GM21381 (cell line): Measurements from ENCODE around the gene ZMIZ1.

Source experiments
- ATAC-seq: cut with Tn5 transposase; IDR thresholded peaks from one replicate; pipeline ENCODE4 v1.9.1; 2021; ENCODE audit warnings: mild to moderate bottlenecking, moderate library complexity; ENCODE audit not compliant: unreplicated experiment

The ZMIZ1 gene

DNA sequence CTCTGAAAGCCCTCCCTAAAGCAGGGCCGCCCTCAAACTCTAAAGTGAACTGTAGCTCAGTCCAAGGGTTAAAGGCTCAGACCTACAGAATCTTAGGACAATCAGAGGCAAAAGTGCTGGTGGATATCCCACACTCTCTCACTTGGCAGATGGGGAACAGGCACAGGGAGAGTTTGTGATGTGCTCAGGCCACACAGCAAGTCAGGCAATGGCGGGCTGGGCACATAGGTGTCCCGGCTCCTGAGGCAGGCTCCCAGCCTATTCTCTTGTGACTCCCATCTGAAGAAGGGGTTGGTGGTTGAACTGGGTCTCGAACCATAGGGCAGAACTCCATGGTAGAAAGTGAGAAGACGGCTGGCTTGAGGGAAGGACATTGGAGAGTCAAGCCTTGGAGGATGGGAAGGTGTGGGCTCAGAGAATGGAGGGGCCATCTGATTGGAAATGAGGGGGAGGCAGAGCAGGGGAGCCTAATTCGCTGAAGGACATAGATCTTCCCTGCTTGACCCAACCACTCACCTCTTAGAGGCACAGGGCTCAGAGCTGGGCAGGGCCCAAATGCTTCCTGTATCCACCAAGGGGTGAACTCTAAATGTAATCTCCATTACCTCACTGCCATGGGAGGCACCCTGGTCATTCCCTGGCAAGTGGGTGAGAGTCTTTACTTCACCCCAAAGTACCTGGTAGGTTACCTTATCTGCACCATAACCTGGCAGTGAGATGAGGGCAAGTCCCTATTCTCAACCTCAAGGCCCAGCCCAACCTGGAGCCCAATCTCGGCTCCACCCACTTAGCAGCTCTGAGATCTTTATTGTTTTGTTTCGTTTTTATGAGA, 4.9 kb upstream of the ZMIZ1 start:
- no peak for ATAC-seq

DNA sequence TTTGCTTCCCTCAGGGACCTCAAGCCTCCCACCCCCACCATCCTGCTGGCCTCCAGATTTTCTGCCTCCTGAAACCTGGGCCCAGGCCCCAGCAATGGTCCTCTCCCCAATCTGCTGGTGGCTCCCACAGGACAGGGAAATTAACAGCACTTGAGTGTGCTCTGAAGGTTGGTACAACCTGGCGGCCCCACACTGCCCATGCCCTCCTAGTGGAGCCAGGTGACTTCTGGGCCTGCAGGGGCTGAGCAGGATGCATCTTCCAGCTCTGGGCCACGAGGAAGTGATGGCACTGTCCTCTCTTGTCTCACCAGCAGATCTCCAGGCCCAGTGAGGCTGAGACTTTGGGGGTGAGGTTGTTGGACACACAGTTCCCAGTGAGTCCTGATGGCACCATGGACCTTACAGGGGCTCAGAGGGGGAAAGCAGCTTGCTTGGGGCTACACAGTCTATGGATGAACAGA, 3.6 kb upstream of the ZMIZ1 start:
- no peak for ATAC-seq

DNA sequence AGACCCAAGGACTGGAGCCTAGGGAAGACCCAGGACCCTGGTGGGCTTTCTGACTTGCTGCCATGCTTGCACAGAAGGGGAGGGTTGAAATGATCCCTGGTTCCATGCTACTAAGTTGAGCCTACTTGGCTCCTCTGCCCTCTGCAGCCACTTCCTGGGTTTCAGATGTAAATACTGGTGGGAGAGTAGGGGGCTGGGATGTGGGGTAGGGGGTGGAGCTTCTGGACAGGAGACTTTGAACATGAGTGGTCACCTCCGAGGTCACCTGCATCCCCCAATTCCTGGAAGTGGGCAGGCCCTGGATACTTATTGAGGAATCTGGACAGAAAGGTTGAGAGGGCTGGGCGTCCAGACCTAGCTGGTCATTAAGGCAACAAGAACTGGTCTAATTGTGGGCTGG, 2.9 kb upstream of the ZMIZ1 start:
- ATAC-seq, result no peak

DNA sequence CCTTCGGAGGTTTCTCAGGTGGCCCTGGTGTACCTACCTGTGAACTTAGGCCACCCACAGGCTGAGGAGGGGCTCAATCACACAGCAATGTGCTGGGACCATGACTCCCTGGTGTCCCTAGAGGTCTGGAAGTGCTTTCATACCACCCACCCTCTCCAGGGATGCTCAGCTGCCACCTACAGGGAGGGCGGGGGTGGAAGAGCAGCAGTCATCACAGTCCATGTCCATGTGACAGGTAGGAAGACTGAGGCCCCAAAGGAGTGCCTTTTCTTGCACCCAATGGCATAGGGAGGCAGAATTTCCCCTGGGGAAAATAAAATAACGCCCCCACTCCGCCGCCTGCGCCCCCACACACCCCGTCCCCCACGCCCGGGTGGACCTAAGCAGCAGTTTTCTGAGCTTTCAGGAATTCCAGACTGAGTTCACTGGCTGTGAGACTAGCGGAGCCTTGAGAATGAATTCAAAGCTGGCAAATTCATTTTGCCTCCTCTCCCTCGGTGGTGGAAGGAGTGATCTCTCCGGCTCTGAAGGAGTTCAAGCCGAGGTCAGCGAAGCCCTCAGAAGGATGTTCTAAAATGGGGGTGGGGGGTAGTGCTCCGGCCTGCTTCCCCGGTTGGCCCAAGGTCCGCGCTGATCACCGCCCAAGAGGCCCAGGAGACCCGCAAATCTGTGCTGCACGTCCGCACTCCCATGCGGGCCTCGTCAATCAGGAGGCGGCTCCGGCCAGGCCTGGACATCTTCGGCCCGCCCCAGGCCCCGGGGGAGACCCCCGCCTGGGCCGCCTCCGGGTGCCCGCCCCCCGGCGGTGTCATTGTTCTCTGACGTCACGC, 2.1 kb upstream of the ZMIZ1 start:
- ATAC-seq, result no peak

DNA sequence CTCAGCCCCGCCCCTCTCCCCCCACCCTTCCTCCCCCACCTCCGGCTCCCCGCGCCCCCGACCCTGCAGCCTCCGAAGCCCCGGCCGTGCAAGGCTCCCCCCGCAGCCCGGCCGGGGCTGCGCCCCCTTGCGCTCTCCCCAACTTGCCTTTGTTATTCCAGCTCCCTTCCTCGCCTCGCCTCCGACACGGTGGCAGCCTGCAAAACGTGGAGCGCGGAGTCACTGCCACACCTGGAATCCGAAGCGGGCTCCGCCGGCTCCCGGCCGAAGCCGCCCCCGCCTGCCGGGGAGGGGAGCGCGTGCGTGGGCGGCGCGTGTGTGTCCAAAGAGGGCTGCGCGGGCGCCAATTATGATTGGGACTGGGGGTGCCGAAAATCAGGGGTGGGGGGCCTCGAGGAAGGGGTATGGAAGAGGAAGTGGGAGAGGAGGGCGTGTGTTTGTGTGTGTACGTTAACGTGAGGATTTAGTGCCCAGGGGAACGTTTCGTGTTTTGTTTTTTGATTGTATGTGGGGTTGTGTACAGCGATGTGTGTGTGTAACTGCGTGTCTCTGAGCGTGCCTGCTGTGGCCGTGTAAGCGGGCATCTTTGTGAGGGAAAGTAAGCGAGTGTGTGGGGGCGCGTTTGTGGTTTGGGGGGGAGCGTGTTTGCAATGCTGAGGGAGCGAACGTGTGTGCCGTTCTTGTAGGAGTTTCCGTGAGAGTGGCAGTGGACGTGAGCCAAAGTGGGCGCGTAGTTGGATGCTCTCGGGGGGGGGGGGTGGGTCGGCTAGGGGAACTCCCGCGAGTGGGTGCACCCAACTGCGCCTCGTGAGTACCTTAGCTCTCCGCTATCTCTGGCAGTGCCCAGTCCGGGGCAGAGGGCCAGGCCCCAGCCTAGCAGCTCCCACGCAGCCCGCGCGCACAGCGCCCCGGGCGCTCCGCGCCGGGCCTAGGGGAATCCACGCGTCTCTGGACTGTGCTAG, 1.2 kb upstream of the ZMIZ1 start:
- ATAC-seq, result no peak

DNA sequence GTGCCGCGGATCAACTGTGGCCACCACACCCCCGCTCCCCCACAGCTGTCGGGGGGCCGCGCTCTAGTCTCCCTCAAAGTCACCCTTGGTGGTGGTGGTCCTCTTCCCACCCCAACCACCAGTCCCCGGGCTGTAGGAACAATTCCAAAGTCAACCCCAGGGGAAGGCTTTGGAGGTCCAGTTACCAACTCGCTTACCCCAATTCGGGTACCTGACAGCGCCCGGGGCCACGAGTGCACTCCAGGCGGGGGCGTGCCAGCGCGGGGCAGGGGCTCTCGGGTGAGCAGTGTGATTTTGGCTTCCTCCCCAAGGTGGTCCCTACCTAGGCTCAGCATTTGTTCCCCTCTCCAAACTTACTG, 584 bp upstream of the ZMIZ1 start:
- no peak for ATAC-seq

DNA sequence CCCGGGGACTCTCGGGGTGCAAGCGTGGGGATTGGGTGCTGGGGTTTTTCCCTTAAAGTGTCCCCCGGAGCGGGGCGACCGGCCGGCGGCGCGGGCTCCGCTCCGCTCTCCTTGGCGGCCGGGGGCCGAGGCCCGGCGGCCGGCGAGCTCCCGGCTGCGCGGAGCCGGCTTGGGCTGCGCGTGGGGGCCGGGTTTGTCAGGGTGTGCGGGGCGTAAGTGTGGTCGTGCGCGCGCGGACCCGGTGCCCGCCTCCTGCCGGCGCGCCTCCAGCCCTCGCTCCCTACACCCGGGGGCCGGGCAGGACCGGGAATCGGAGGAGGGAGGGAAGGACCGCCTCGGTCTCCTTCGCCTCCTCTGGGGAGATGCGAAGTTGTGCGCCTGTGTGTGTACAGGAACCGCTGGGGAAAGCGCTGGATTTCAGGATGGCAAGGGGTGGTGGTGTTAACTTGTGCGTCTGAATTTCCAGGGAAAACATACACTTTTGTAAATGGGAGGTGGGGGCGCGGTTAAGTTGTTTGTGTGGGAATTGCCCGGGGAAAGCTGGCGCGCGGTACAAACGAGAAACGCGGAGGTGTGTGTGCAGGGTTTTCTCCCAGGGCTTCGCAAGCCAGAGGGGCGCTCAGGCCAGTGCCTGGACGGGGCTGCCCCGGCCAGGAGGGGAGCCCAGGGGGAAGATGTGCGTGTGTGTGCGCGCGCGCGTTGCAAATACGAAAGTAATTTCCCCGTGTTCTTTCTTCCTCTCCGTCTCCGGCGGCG, 737 bp downstream of the ZMIZ1 start:
- peak; percentile 14 for ATAC-seq

DNA sequence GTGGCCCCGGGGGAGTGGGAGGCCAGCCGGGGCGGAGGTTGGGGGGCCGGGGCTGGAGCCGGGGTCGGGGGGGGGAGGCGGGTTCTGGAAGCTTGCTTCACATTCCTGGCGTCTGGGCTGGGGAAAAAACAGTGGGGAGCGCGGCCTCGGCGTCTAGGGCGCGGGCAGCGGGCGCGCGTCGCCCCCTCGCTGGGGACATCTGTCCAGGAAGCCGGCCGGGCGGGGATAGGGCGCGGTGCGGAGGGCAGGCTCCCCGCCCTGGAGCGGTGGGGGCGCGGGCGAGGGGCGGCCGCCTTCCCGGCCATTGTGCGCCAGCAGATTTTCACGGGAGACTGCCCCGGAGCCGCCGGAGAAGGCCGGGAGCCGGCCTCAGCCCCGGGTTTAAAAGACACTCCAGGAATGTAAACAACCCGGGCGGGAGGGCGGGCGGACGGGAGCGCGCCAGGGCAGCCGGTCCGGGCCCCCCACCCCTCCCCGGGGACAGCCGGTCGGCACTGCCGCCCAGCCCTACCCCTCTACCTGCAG, 1.4 kb downstream of the ZMIZ1 start:
- ATAC-seq, result no peak

DNA sequence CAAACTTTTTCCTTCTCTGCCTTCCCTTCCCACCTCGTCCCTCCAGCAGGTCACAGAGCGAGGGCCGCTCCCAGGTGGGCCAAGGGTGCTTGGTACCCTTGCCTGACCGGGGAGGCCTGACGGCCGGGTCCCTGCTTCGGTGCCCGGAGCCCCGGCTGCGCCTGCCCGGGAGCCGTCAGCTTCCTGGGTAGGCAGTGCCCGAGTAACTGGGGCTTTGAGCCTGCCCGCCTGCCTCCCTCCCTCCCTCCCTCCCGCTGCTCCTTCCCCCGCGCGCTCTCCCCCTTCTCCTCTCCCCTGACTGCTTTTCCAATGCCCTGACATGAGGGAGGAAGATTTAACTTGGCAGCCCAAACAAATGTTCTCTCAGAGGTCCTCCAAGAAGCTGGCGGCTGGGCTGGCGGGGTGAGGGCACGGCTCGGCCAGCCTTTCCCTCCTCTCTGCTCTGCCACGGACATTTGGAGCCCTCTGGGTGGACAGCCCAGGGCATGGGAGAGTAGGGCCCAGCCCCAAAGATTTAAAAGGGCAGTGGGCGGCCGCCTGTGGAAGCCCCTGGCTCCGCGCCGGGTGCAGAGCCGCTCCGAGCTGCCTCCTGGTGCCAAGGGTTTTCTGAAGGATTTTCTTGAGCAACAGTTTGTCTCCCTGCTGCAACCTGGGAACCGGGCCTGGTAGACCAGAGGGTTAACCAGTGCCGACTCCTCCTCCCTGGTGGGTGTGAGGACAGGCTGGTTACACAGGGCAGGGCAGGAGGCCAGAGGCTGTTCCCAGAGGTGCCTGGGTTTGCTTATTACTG, 2.0 kb downstream of the ZMIZ1 start:
- ATAC-seq, result no peak

DNA sequence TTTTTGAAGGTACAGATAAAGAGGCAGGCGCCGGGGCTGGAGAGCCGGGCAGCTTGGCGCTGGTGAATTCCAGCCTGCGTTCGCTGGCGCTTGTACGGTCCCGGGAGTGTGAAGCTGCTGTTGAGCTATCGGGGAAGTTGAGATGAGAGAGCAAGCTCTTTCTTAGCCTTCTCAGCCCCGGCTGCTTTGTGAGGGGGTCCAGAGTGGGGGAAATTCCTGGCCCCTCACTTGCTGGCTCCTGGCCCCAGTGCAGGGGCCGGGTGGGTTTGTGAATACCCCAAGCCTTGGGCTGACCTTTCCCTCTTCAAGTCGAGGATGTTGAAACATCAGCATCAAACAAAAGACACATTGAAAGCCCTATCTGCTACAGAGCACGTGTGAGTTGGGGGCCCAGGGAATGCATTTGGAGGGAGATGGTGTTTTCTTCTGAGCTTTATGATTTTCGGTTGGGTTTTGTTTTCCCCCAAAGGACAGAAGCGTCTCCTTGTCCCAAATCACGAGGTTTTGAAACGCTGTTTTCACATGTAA, 2.7 kb downstream of the ZMIZ1 start:
- no peak for ATAC-seq

DNA sequence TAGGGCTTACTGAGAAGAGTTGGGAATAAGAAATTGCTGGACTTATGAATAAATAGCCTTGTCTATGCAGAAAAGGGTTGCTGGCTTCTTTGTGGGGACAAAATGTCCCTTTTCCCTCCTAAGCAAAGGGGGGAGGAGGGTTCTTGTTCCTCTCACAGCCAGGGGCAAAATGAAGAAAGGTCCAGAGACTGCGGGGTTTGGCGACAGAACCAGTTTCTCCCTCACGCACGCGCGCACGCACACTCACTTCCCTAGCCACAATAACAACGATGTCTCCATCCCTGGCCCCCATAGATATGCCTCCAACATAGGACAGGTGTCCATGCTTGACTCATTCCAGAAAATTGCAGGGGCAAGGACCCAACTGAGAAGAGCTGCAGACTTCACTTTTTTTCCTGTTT, 3.3 kb downstream of the ZMIZ1 start:
- no peak for ATAC-seq

DNA sequence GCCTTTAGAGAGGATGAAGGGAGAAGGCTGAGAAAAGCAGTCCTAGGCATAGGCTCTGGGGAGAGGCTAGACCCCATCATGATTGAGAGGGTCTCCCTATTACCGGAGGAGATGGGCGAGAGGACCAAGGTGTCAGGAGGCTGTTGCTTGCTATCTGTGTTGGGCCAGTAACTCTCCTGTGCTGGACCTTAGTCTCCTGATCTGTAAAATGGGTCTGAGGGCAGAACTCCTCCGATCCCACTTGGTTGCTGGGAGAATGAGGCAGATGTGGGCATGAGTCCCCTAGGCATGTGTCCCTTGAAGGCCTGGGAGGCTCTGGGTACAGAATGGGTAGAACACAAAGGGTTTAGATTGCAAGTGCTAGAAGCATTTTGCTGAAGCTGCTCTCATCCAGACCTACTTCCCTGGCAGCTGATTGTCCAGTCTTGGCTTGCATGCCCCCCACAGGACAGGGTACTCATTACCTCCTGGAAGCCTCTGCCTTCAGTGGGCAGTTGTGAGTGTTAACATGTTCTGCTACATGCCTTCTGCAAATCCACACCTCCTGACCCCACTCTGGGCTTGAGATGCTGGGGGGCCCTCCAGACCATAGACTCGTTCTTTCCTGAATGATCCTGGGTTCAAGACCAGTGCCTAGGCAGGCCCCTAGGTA, 4.4 kb downstream of the ZMIZ1 start:
- no peak for ATAC-seq

DNA sequence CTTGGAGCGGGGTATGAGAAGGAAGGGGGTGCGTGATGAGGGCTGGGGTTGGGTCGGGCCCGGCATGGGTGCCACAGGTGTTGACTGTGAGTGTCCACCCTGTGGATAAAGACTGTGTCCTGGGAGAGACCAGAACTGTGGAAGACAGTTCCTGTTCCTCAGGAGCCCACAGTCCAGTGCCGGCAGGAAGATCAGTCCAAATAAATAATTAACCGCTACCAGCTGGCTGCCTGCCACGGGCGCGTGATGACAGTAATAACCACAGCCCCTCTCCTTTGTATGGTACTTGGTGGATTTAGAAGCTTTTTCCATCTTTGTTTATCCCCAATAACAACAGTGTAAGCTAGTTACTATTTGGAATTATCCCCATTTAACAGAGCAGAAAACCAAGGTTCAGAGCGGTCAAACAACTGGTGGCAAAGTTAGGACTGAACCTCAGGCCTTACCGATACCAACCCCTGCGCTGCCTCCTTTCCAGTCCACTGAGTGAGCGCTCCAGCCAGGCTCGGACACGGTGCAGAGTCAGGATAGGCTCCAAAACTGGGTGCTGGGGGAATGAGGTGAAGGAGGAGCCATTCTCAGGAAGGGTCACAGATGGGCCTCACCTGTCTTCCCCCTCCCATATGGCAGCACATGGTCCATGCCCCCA, 5.1 kb downstream of the ZMIZ1 start:
- ATAC-seq, result no peak

DNA sequence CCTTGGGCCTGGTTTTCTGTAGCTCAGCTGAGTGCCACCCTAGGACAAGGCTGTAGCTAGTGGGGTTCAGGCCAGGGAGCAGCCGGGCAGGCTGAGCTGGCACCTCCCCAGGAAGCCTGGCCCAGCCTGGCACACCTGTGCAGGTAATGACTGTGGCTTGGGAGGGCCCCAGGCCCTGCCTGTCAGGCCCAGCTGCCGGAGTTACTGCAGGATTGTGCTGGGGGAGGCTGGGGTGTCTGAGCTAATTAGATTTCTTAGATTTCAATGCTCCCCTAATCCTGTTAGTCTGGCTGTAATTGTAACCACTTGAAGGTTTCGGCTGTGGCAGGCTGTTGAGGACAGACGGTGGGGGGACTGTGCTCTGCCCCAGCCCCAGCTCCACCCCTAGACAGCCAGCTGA, 6.0 kb downstream of the ZMIZ1 start:
- ATAC-seq, result no peak

DNA sequence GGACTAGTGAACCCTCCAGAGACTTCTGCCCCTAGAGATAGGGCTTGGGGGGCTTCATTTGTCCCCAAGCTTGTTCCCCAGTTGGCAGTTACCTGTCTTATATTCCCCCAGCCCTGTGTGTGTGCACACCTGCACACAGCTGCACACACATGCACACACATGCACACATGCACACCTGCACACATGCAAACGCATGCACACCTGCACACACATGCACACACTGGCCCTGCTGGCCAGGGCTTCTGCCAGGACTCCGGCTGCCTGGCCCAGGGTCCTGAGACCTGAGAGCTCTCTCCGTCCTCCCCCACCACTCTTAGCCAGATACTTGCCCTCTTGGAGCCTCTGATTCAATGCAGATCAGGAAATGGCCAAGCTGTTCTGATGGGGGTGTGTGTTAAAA, 6.7 kb downstream of the ZMIZ1 start:
- ATAC-seq, result no peak

DNA sequence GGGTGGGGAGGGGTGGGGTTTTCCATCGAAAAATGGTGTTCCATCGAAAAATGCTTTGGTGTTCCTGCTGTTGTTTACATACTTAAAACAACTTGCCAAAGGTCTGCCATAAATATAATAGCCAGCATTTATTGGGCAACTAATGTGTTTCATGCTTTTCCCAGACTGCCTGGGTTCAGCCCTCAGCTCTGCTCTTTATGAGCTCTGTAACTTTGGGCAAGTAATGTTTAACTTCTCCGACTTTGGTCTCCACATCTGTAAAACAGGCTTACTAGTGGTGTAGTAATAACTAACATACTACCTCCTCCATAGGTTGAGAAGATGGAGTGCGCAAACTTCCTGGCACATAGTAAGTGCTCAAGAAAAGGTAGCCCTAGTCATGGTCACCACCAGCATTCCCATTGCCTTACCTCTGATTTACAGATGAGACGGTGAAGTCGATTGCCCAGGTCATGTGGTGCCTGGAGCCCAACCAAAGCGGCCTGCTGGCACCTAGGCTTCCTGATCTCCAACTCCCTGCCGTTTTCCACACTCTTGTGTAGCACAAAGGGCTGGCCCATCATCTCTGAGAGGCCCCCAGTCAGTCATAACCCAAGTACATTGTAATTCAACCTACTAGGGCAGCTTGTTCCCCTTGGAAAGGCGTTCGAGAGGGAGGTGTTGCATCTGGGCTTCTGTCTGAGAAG, 8.9 kb downstream of the ZMIZ1 start:
- ATAC-seq, result no peak

DNA sequence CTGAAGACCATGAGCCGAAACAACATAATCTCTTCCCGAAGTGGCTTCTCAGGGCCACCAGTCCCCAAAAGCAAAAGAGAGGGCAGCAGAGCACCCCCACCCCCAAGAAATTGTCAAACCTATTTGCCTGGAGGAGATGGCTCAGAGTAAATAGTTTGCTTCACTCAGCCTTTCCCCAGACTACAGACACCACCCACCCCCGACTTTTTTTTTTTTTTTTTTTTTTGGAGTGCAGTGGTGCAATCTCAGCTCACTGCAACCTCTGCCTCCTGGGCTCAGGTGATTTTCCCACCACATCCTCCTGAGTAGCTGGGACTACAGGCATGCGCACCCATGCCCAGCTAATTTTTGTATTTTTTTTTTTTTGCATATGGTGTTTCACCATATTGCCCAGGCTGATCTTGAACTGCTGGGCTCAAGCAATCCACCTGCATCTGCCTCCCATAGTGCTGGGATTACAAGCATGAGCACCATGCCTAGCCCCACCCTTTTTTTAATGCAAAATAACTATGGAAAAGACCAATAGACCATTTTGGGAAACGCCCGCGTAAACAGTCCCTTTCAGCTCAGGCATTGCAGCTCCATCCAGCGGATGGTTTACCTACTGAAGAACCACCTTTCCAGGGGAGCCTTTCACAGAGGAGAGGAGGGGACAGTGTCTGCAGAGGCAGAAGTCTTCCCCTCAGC, 9.7 kb downstream of the ZMIZ1 start:
- ATAC-seq, result no peak
